ENCODE data around the gene CORO6. TPM values are rescaled to one million over a fixed set of nuclear protein-coding genes. Genes with fewer than 3 reads are reported as not detected.
"Not testable (repeated sequence)": the region's sequence is repeated elsewhere in the genome, so short reads cannot be mapped to it uniquely, and the experiment has no call there.

CORO6 gene
- total RNA-seq, 3 donors from 2014 or later = 1.2 to 21.3 (median 2.5) TPM

DNA sequence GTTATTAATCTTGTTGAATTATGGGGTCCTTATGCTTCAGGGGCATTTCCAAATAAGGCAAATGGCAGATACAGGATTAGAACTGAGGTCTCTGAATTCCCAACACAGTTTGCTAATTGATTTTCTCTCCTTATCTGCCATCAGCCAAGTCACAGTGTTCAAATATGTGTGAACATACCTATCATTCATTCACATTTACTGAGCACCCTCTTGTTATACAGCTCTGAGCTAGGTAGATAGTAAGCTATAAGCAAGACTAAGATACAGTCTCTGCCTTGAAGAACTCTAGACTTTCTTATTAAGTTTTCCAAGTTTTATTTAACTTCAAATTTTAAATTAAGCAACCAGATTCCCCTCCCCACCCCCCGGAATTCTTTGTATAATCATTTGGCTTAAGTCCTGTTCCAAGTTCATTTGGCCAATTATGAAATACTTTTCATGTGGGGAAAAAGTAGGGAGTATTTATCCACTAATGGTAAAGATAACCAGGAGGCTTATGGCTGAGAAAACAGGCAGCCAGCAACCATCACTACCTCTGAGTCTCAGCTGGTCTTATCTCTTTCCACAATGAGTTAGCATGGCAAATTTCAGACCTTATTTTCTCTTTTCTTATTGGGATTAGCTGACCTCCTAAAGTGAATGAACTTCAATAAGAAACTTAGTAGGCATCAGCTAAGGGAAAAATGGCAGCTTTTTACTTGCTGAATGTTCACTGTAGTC, 31.4 kb upstream of the CORO6 start:
- Histone ChIP-seq H3K36me3 (ENCODE audit: low read depth) (peaks cover 4% of the 10 kb centered on the region), H3K4me3 (no peak overlapping the region), H3K9me3 (no peaks in the 10 kb centered on the region), H3K4me1 (ENCODE audit: low read depth) (no peaks in the 10 kb centered on the region)
- ATAC-seq (no peak), DNase-seq (no peak)
- TF ChIP-seq, protein P1, sequence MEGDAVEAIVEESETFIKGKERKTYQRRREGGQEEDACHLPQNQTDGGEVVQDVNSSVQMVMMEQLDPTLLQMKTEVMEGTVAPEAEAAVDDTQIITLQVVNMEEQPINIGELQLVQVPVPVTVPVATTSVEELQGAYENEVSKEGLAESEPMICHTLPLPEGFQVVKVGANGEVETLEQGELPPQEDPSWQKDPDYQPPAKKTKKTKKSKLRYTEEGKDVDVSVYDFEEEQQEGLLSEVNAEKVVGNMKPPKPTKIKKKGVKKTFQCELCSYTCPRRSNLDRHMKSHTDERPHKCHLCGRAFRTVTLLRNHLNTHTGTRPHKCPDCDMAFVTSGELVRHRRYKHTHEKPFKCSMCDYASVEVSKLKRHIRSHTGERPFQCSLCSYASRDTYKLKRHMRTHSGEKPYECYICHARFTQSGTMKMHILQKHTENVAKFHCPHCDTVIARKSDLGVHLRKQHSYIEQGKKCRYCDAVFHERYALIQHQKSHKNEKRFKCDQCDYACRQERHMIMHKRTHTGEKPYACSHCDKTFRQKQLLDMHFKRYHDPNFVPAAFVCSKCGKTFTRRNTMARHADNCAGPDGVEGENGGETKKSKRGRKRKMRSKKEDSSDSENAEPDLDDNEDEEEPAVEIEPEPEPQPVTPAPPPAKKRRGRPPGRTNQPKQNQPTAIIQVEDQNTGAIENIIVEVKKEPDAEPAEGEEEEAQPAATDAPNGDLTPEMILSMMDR (IDR thresholded peaks at IDR 0.05) = no peak
- intact Hi-C loops (cut with DNase I, micrococcal nuclease) = no loop called here

DNA sequence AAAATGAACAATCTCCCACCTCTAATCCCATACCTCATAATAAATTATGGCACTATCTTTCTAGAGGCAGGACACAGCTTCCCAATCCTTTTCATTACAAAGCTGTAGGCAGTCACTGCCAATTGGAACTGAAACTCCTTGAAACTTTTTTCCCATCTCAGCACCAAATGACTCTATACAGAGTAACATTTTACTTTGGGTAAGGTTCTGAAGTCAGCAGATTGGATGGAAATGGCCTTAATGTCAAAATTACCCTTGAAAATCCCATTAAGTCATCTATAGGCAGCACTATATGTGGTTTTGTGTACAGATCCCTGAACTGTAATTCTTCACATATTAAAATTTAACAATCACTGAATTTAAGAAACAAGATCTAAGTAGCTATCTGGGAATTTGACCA, 30.3 kb upstream of the CORO6 start:
- intact Hi-C loops (cut with DNase I, micrococcal nuclease) = no loop called here
- Histone ChIP-seq H3K4me1 (ENCODE audit: low read depth) (no peaks in the 10 kb centered on the region), H3K4me3 (no peak overlapping the region), H3K36me3 (ENCODE audit: low read depth) (peaks cover 4% of the 10 kb centered on the region), H3K9me3 (no peaks in the 10 kb centered on the region)
- TF ChIP-seq, protein P1 (IDR thresholded peaks at IDR 0.05) = no peak
- no peak for DNase-seq
- no peak for ATAC-seq

DNA sequence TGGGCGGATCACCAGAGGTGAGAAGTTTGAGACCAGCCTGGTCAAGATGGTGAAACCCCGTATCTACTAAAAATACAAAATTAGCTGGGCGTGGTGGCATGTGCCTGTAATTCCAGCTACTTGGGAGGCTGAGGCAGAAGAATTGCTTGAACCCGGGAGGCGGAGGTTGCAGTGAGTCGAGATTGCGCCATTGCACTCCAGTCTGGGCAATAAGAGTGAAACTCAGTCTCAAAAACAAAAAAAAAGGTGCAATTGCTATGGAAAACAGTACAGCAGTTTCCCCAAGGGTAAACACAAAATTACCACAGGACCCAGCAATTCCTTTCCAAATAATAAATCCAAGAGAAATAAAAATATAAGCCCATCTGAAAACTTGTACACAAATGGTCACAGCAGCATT, 29.2 kb upstream of the CORO6 start:
- H3K36me3 ChIP-seq (ENCODE audit: low read depth); H3K4me1 ChIP-seq (ENCODE audit: low read depth); DNase-seq; H3K9me3 ChIP-seq; intact Hi-C loops (cut with DNase I, micrococcal nuclease); H3K4me3 ChIP-seq; ATAC-seq: not testable (repeated sequence)

DNA sequence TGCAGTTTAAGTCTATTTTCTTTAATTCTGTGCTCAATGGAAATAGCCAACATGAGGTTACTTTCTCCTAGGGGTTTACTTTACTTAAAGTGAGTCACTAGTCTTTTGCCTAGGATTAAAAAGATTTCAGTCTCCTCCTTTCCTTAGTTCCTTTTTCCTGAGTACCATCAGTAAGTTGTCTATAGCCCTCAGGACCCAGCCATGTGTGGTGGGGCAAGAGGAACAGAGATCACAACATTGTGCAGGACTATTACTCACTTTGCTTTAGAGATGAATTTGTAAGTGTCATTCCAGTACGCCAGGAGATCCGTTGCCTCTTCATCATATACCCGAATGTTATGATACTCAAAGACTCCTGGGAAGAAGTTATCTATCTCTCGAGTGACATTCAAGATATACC, 27.7 kb upstream of the CORO6 start:
- ATAC-seq (no peak), DNase-seq (no peak)
- intact Hi-C loops (cut with DNase I, micrococcal nuclease) = no loop called here

DNA sequence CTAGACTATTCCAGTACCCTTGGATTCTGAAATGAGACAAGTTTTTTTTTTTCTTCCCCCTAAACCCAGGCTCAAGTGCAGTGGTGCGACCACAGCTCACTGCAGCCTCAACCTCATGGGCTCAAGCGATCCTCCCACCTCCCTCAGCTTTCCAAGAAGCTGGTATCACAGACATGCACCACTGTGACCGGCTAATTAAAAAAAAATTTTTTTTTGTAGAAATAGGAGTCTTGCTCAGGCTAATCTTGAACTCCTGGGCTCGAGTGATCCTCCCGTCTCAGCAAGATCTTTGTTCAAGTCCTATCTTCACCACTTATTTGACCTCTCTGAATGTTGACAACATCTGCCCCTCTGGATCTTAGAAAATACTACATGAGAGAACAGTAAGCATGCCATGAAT, 26.6 kb upstream of the CORO6 start:
- intact Hi-C loops (cut with DNase I, micrococcal nuclease) = loop anchor here in 1 of 2 donors (10.0 kb wide), 1 partner anchor 135 kb away; no protein-coding TSS in a partner anchor
- Histone ChIP-seq H3K36me3 (ENCODE audit: low read depth) (peaks cover 4% of the 10 kb centered on the region), H3K4me1 (ENCODE audit: low read depth) (no peaks in the 10 kb centered on the region), H3K4me3 (no peak overlapping the region), H3K9me3 (no peaks in the 10 kb centered on the region)
- TF ChIP-seq, protein P1 (IDR thresholded peaks at IDR 0.05) = no peak
- ATAC-seq = no peak
- no peak for DNase-seq

More for the DNA sequence above, 27.7 kb upstream of the CORO6 start:
- no peaks in the 10 kb centered on the region for H3K9me3 ChIP-seq
- H3K4me1 ChIP-seq (ENCODE audit: low read depth) = no peaks in the 10 kb centered on the region
- H3K4me3 ChIP-seq = no peak overlapping the region
- TF ChIP-seq, protein P1 (IDR thresholded peaks at IDR 0.05) = no peak
- H3K36me3 ChIP-seq (ENCODE audit: low read depth) = peaks cover 4% of the 10 kb centered on the region

DNA sequence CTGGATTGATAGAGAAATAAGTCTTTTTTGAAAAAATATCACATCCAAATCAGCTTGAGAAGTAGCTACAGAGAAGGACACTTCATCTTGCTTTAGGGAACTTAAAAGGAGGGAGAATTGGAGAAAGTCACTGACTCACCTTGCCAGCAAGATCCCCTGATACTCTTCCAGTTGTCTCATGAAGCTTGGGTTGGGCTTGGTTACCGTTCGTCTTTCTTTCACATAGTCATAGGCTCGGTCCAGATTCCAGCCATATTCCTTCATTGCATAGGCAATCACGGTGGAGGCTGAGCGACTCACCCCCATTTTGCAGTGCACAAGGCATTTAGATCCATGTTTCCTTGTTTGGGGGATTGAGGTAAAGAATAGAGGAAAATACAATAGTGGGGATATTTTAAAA, 25.3 kb upstream of the CORO6 start:
- H3K36me3 ChIP-seq (ENCODE audit: low read depth) = peaks cover 4% of the 10 kb centered on the region
- H3K9me3 ChIP-seq = no peaks in the 10 kb centered on the region
- H3K4me1 ChIP-seq (ENCODE audit: low read depth) = no peaks in the 10 kb centered on the region
- H3K4me3 ChIP-seq = no peak overlapping the region
- DNase-seq = no peak
- TF ChIP-seq, protein P1 (IDR thresholded peaks at IDR 0.05) = no peak
- no peak for ATAC-seq
- intact Hi-C loops (cut with DNase I, micrococcal nuclease) = loop anchor here in 1 of 2 donors (10.0 kb wide), 1 partner anchor 137 kb away; no protein-coding TSS in a partner anchor

Measured in mucosa of descending colon (tissue), 3 donors.